Esophagus muscularis mucosa (tissue), 3 donors: ENCODE results near the gene RAPGEF2.

Experiments
- POLR2AphosphoS5 ChIP-seq, 2 donors: sonication (generic); formaldehyde crosslinking; IDR thresholded peaks; one replicate each; pipeline ENCODE4 v1.6.1; 2017; ENCODE audit warnings: antibody characterized with exemption in 2 of 2
- TF ChIP-seq, protein P1 (sequence below), 3 experiments: fragments of 200-600 bp in 2 of 3; fragments of 450-650 bp in 1 of 3; sonication (generic) in 2 of 3; IDR thresholded peaks; one replicate each; pipeline ENCODE4 v1.5.1; 2017 to 2019; ENCODE audit warnings: antibody characterized with exemption in 3 of 3, mild to moderate bottlenecking in 2 of 3, moderate library complexity in 1 of 3

DNA sequence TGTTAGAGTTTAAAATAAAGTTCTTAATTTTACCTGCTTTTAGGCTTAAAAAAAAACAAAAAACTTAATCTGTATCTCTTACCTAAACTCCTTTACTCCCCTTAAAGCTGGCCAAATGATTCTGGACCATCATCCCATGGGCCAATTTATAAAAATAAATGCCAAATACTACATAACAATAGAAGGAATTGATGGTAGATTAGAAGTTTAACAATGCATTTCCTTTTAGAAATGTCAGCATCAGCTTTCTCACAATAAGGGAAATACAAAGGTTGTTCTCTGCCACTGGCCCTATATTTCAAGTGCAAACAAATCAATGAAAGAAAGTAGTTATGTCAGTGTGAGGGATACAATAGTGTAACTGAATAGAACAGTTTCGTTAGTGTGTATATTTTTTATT is 5.7 kb upstream of the RAPGEF2 start:
- TF ChIP-seq, protein P1, sequence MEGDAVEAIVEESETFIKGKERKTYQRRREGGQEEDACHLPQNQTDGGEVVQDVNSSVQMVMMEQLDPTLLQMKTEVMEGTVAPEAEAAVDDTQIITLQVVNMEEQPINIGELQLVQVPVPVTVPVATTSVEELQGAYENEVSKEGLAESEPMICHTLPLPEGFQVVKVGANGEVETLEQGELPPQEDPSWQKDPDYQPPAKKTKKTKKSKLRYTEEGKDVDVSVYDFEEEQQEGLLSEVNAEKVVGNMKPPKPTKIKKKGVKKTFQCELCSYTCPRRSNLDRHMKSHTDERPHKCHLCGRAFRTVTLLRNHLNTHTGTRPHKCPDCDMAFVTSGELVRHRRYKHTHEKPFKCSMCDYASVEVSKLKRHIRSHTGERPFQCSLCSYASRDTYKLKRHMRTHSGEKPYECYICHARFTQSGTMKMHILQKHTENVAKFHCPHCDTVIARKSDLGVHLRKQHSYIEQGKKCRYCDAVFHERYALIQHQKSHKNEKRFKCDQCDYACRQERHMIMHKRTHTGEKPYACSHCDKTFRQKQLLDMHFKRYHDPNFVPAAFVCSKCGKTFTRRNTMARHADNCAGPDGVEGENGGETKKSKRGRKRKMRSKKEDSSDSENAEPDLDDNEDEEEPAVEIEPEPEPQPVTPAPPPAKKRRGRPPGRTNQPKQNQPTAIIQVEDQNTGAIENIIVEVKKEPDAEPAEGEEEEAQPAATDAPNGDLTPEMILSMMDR (IDR thresholded peaks at IDR 0.05), result no peak
- no peak for TF ChIP-seq POLR2AphosphoS5 (IDR thresholded peaks at IDR 0.05)
